HG03342 (cell line): Measurements from ENCODE around the gene KRTAP4-12.
"Not testable (repeated sequence)": the region's sequence is repeated elsewhere in the genome, so short reads cannot be mapped to it uniquely, and the experiment has no call there.

Experiments
- ATAC-seq: cut with Tn5 transposase; IDR thresholded peaks from one replicate; pipeline ENCODE4 v1.9.1; 2021; ENCODE audit warnings: mild to moderate bottlenecking, moderate library complexity; ENCODE audit not compliant: unreplicated experiment

Gene KRTAP4-12

GRCh38 chr17:41123991-41124371, at the start of gene KRTAP4-12:
Gene KRTAP4-12 (minus strand): TSS chr17:41124182. CDS start chr17:41124122, 60 bp downstream.
- not testable (repeated sequence) for ATAC-seq

- ATAC-seq = no peak
These were observed 47.9 kb upstream of the KRTAP4-12 start for GRCh38 chr17:41171886-41172285.

GRCh38 chr17:41168121-41168520, 44.1 kb upstream of the KRTAP4-12 start, which contains the start of gene KRTAP4-3:
Gene KRTAP4-3 (minus strand): TSS chr17:41168221. CDS start chr17:41168172, 49 bp downstream.
- no peak for ATAC-seq

- ATAC-seq = no peak
These were observed 43.6 kb upstream of the KRTAP4-12 start for GRCh38 chr17:41167561-41167960.

GRCh38 chr17:41163828-41164227, 39.8 kb upstream of the KRTAP4-12 start:
- no peak for ATAC-seq

- no peak for ATAC-seq
These were observed 36.7 kb upstream of the KRTAP4-12 start, which contains the start of gene KRTAP4-4 for GRCh38 chr17:41160648-41161047. Gene KRTAP4-4 (minus strand): TSS chr17:41160748. CDS start chr17:41160691, 57 bp downstream.

GRCh38 chr17:41160190-41160589, 36.2 kb upstream of the KRTAP4-12 start:
- not testable (repeated sequence) for ATAC-seq

GRCh38 chr17:41153856-41154255, 29.9 kb upstream of the KRTAP4-12 start:
- ATAC-seq = no peak

- no peak for ATAC-seq
These were observed 27.5 kb upstream of the KRTAP4-12 start for GRCh38 chr17:41151525-41151924.

GRCh38 chr17:41150026-41150425, 26.0 kb upstream of the KRTAP4-12 start:
- ATAC-seq = no peak

- ATAC-seq = no peak
These were observed 25.6 kb upstream of the KRTAP4-12 start, which contains the start of gene KRTAP4-5 for GRCh38 chr17:41149652-41149985. Gene KRTAP4-5 (minus strand): TSS chr17:41149825. CDS start chr17:41149767, 58 bp downstream.

GRCh38 chr17:41148971-41149651, 25.1 kb upstream of the KRTAP4-12 start:
- ATAC-seq = not testable (repeated sequence)

GRCh38 chr17:41147531-41148204, 23.7 kb upstream of the KRTAP4-12 start:
- ATAC-seq = no peak

- no peak for ATAC-seq
These were observed 21.3 kb upstream of the KRTAP4-12 start for GRCh38 chr17:41145261-41145660.

GRCh38 chr17:41144846-41145245, 20.9 kb upstream of the KRTAP4-12 start:
- ATAC-seq = no peak

- ATAC-seq = no peak
These were observed 17.4 kb upstream of the KRTAP4-12 start for GRCh38 chr17:41141361-41141760.

GRCh38 chr17:41140360-41141131, 16.6 kb upstream of the KRTAP4-12 start, which contains the start of gene KRTAP4-6:
Gene KRTAP4-6 (minus strand): TSS chr17:41140544. CDS start chr17:41140487, 57 bp downstream.
- ATAC-seq = no peak

GRCh38 chr17:41139865-41140264, 15.9 kb upstream of the KRTAP4-12 start:
- ATAC-seq = not testable (repeated sequence)

- no peak for ATAC-seq
These were observed 10.1 kb upstream of the KRTAP4-12 start for GRCh38 chr17:41133880-41134735.

GRCh38 chr17:41131979-41132378, 8.0 kb upstream of the KRTAP4-12 start:
- ATAC-seq = no peak
